Lower leg skin (tissue), 3 donors: ENCODE data around the gene SCG2.
"Not testable (repeated sequence)": the region's sequence is repeated elsewhere in the genome, so short reads cannot be mapped to it uniquely, and the experiment has no call there.

Experiments used
- CTCF ChIP-seq, 3 donors: fragments of 450-650 bp; IDR thresholded peaks; one replicate each; pipeline ENCODE4 v1.5.1; 2016; ENCODE audit warnings: antibody characterized with exemption in 3 of 3, mild to moderate bottlenecking in 3 of 3, moderate library complexity in 2 of 3
- POLR2A ChIP-seq, 2 donors: fragments of 450-650 bp; IDR thresholded peaks; one replicate each; pipeline ENCODE4 v1.6.1; 2016 to 2017; ENCODE audit warnings: antibody characterized with exemption in 2 of 2, mild to moderate bottlenecking in 1 of 2, moderate library complexity in 1 of 2

- TF ChIP-seq CTCF, POLR2A (IDR thresholded peaks at IDR 0.05): not testable (repeated sequence)
Observed at GRCh38 chr2:223592689-223593088, 9.5 kb downstream of the SCG2 start.
